SK-N-SH (cell line): ENCODE data around the gene STH. TPM values are rescaled to one million over a fixed set of nuclear protein-coding genes. Genes with fewer than 3 reads are reported as not detected.

Experiments used
- CTCF ChIA-PET: fragments of 300-600, 350-600 bp; formaldehyde crosslinking; extraction: SDS; loops from one replicate; lab custom pipeline; 2021; lab: Yijun Ruan, JAX
- POLR2A ChIA-PET: fragments of 350-600 bp; sonication (Branson Sonifier 250); formaldehyde crosslinking; extraction: SDS; loops from one replicate; lab custom pipeline; 2020; ENCODE audit warnings: antibody characterized with exemption, inconsistent platforms; lab: Yijun Ruan, JAX
- DNase-seq: peaks from one replicate; pipeline ENCODE4 v3.0.0; 2012
- H2AFZ ChIP-seq: fragments of 200-600 bp; sonication (generic); 2 replicates; pipeline ENCODE4 v1.8.1; 2016; ENCODE audit warnings: antibody characterized with exemption, mild to moderate bottlenecking, low read depth
- H3F3A ChIP-seq: fragments of 200-600 bp; sonication (generic); replicated peaks from 2 replicates; pipeline ENCODE3; 2016; ENCODE audit warnings: antibody characterized with exemption, mild to moderate bottlenecking; ENCODE audit not compliant: insufficient read depth
- H3K27ac ChIP-seq, 2 experiments: fragments of 200-500 bp in 1 of 2; fragments of 200-600 bp in 1 of 2; sonication (Bioruptor generic) in 1 of 2; sonication (generic), shearing (Covaris generic) in 1 of 2; 2 replicates each; pipeline versions ENCODE4 v1.5.1 to v1.6.1; 2014 to 2016; ENCODE audit warnings: low read depth in 2 of 2, inconsistent platforms in 1 of 2, low read length in 1 of 2, mild to moderate bottlenecking in 1 of 2, mixed read lengths in 1 of 2
- H3K27me3 ChIP-seq: fragments of 200-600 bp; sonication (generic), shearing (Covaris generic); 2 replicates; pipeline ENCODE4 v1.6.1; 2016; ENCODE audit warnings: mixed run types; ENCODE audit not compliant: insufficient read depth
- H3K36me3 ChIP-seq, 2 experiments: fragments of 200-500 bp in 1 of 2; fragments of 200-600 bp in 1 of 2; sonication (Bioruptor generic) in 1 of 2; sonication (generic) in 1 of 2; replicated peaks in 1 of 2; 2 replicates each; pipeline versions ENCODE3 to v1.5.1; 2014 to 2016; ENCODE audit warnings: low read length in 1 of 2, mild to moderate bottlenecking in 1 of 2; ENCODE audit not compliant: insufficient read depth in 2 of 2, control insufficient read depth in 1 of 2
- H3K4me1 ChIP-seq, 2 experiments: fragments of 200-500 bp in 1 of 2; fragments of 200-600 bp in 1 of 2; sonication (Bioruptor generic) in 1 of 2; sonication (generic), shearing (Covaris generic) in 1 of 2; 2 replicates each; pipeline versions ENCODE4 v1.5.1 to v1.6.1; 2014 to 2016; ENCODE audit warnings: low read depth in 1 of 2, low read length in 1 of 2, mixed run types in 1 of 2; ENCODE audit not compliant: insufficient read depth in 2 of 2, control insufficient read depth in 1 of 2
- H3K4me2 ChIP-seq: fragments of 200-600 bp; sonication (generic), shearing (Covaris generic); 2 replicates; pipeline ENCODE4 v1.6.1; 2017; ENCODE audit warnings: mixed run types
- H3K4me3 ChIP-seq, 2 experiments: fragments of 200-500 bp in 1 of 2; fragments of 200-600 bp in 1 of 2; sonication (Bioruptor generic) in 1 of 2; sonication (generic), shearing (Covaris generic) in 1 of 2; 2 replicates each; pipeline versions ENCODE4 v1.5.1 to v1.8.1; 2014 to 2016; ENCODE audit warnings: low read depth in 2 of 2, inconsistent platforms in 1 of 2, low read length in 1 of 2, mild to moderate bottlenecking in 1 of 2, mixed read lengths in 1 of 2, moderate library complexity in 1 of 2
- H3K79me2 ChIP-seq: fragments of 200-600 bp; sonication (generic); 2 replicates; pipeline ENCODE4 v1.8.1; 2017; ENCODE audit warnings: mild to moderate bottlenecking; ENCODE audit not compliant: insufficient read depth
- H3K9ac ChIP-seq: fragments of 200-600 bp; sonication (generic); 2 replicates; pipeline ENCODE4 v1.6.1; 2017; ENCODE audit warnings: mixed run types
- H3K9me2 ChIP-seq: fragments of 200-600 bp; sonication (generic); 2 replicates; pipeline ENCODE4 v1.6.1; 2017; ENCODE audit warnings: mixed run types
- H3K9me3 ChIP-seq: fragments of 200-600 bp; sonication (generic); 2 replicates; pipeline ENCODE4 v1.6.1; 2017; ENCODE audit warnings: mixed run types, mild to moderate bottlenecking, moderate library complexity
- H4K20me1 ChIP-seq: fragments of 200-600 bp; sonication (generic); 2 replicates; pipeline ENCODE4 v1.6.1; 2017; ENCODE audit warnings: mild to moderate bottlenecking, mixed run types; ENCODE audit not compliant: insufficient read depth
- CHD2 ChIP-seq: fragments of 150-350 bp; IDR thresholded peaks from 2 replicates; pipeline ENCODE4 v1.6.1; 2018; ENCODE audit warnings: low read length; ENCODE audit not compliant: partially characterized antibody
- CTCF ChIP-seq: fragments of 200-600 bp; sonication (generic); IDR thresholded peaks from 2 replicates; pipeline ENCODE4 v1.6.1; 2017; ENCODE audit warnings: antibody characterized with exemption, mild to moderate bottlenecking, moderate library complexity
- ELF1 ChIP-seq: IDR thresholded peaks from 2 replicates; pipeline ENCODE4 v1.4.0; 2012
- EP300 ChIP-seq, 2 experiments: IDR thresholded peaks; 2 replicates each; pipeline versions ENCODE4 v1.4.0 to v1.6.1; 2012; ENCODE audit warnings: borderline replicate concordance in 1 of 2, low read depth in 1 of 2, low read length in 1 of 2
- EZH2phosphoT487 ChIP-seq: fragments of 200-600 bp; sonication (generic); IDR thresholded peaks from 2 replicates; pipeline ENCODE4 v1.6.1; 2017; ENCODE audit warnings: low read depth, mixed run types, mild to moderate bottlenecking, antibody characterized with exemption, moderate library complexity, borderline replicate concordance
- GATA2 ChIP-seq: sonication (generic); formaldehyde crosslinking; IDR thresholded peaks from 2 replicates; pipeline ENCODE4 v1.5.0; 2020; ENCODE audit warnings: mild to moderate bottlenecking, missing genetic modification reagents
- JUND ChIP-seq: IDR thresholded peaks from 2 replicates; pipeline ENCODE4 v1.4.0; 2012
- MEF2A ChIP-seq: IDR thresholded peaks from 2 replicates; pipeline ENCODE4 v1.4.0; 2012; ENCODE audit warnings: low read depth, borderline replicate concordance
- MXI1 ChIP-seq: IDR thresholded peaks from 2 replicates; pipeline ENCODE4 v1.6.1; 2012; ENCODE audit warnings: mild to moderate bottlenecking, low read depth, low read length, improper control_type of control experiment
- NFIC ChIP-seq: IDR thresholded peaks from 2 replicates; pipeline ENCODE4 v1.4.0; 2012; ENCODE audit warnings: borderline replicate concordance
- POLR2AphosphoS5 ChIP-seq: IDR thresholded peaks from 2 replicates; pipeline ENCODE4 v1.6.1; 2012; ENCODE audit warnings: low read depth, low read length
- RAD21 ChIP-seq: IDR thresholded peaks from 2 replicates; pipeline ENCODE4 v1.6.1; 2012; ENCODE audit warnings: mild to moderate bottlenecking, low read length
- RCOR1 ChIP-seq: fragments of 150-350 bp; IDR thresholded peaks from 2 replicates; pipeline ENCODE4 v1.6.1; 2017; ENCODE audit warnings: antibody characterized with exemption, low read length
- REST ChIP-seq: IDR thresholded peaks from 2 replicates; pipeline ENCODE4 v1.6.1; 2012; ENCODE audit warnings: mild to moderate bottlenecking, low read depth, low read length, moderate library complexity
- SIN3A ChIP-seq: IDR thresholded peaks from 2 replicates; pipeline ENCODE4 v1.6.1; 2012; ENCODE audit warnings: low read depth, mild to moderate bottlenecking, low read length, moderate library complexity, borderline replicate concordance
- SMC3 ChIP-seq: IDR thresholded peaks from 2 replicates; pipeline ENCODE4 v1.6.1; 2012; ENCODE audit warnings: low read depth, low read length, improper control_type of control experiment
- WGBS: methylation state at CpG from one replicate; pipeline ENCODE4 v1.1.6; 2017; ENCODE audit warnings: low lambda C conversion rate; 5-methylcytosine and 5-hydroxymethylcytosine counted together
- polyA plus RNA-seq, 3 experiments: library from polyadenylated mRNA; depleted of rRNA; stranded (reverse); fragments of >200 nt; gene quantifications; 2 replicates each; pipeline ENCODE4 v1.2.3, GENCODE V29; 2012
- TF ChIP-seq, protein P1 (sequence below): IDR thresholded peaks from 2 replicates; pipeline ENCODE4 v1.4.0; 2012; ENCODE audit warnings: low read depth, borderline replicate concordance

The STH gene
- polyA plus RNA-seq, 1 of the 3 experiments (the other 2 are of a cell fraction): not detected

DNA sequence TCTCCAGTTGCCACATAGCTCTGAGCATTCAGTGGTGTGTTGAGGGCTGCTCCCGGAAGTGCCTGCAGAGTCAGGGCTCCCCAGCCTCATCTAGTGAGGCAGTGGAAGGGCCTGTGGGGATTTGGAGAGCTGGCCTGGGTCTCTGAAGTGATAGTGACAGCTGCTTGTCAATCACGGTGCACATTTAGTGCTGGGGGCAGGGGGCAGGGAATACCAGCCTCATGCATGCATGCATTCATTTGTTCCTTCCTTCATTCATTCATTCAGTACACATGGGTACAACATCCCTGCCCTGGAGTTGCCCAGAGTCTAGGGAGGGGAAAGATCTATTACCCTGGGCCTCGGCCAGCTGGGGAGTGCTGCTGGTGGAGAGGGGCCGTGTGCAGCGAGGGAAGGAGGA, 11.3 kb upstream of the STH start:
- Histone ChIP-seq H3K9me3 (no peaks in the 10 kb centered on the region), H3K27ac (no peak overlapping the region), H3K4me1 (peaks cover 0 to 5% of the 10 kb centered on the region in 2 experiments; a peak in 1 of 4 replicates), H2AFZ (no peak overlapping the region), H3K4me2 (no peak overlapping the region), H3K4me3 (no peak overlapping the region), H3K9me2 (no peaks in the 10 kb centered on the region), H3K27me3 (peaks cover 1% of the 10 kb centered on the region; the same call in 1 of the 2 replicates), H3F3A (no peaks in the 10 kb centered on the region), H3K36me3 (no peaks in the 10 kb centered on the region), H3K9ac (no peak overlapping the region), H4K20me1 (no peaks in the 10 kb centered on the region), H3K79me2 (no peaks in the 10 kb centered on the region)
- ChIA-PET POLR2A (no interaction called here), CTCF (interaction anchor here (1.2 to 4.4 kb wide), 3 partner anchors 14 to 225 kb away, joined by 3 to 27 read pairs (median 3); partner anchors contain the start of gene STH)
- TF ChIP-seq, protein P1, sequence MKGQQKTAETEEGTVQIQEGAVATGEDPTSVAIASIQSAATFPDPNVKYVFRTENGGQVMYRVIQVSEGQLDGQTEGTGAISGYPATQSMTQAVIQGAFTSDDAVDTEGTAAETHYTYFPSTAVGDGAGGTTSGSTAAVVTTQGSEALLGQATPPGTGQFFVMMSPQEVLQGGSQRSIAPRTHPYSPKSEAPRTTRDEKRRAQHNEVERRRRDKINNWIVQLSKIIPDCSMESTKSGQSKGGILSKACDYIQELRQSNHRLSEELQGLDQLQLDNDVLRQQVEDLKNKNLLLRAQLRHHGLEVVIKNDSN: no peak
- TF ChIP-seq SMC3 (no peak), EZH2phosphoT487 (no peak), RAD21 (no peak), ELF1 (no peak), CTCF (no peak), MXI1 (no peak), EP300 (IDR thresholded peaks at IDR 0.05; ENCODE audit: borderline replicate concordance in 1 of 2, low read depth in 1 of 2, low read length in 1 of 2) (no peak), MEF2A (no peak), GATA2 (CRISPR knock-in tag) (no peak), CHD2 (no peak), JUND (no peak), NFIC (no peak), POLR2AphosphoS5 (no peak), REST (no peak), RCOR1 (no peak), SIN3A (no peak)
- DNase-seq: no peak
- WGBS: 77% methylated on average over 5 of the region's 5 CpGs
